HepG2 (cell line): ENCODE results near the gene ITGAV. TPM values are rescaled to one million over a fixed set of nuclear protein-coding genes. Genes with fewer than 3 reads are reported as not detected.

ENCODE experiments used
- BCL6 ChIP-seq: IDR thresholded peaks from 2 replicates; pipeline ENCODE4 v1.6.1; 2016; ENCODE audit warnings: missing genetic modification reagents, missing compliant biosample characterization
- E2F1 ChIP-seq: sonication (generic); formaldehyde crosslinking; IDR thresholded peaks from 2 replicates; pipeline ENCODE4 v1.5.0; 2020; ENCODE audit warnings: missing genetic modification reagents
- ESRRA ChIP-seq: sonication (generic); formaldehyde crosslinking; IDR thresholded peaks from 2 replicates; pipeline ENCODE4 v1.5.1; 2020; ENCODE audit warnings: mild to moderate bottlenecking, low read depth, missing genetic modification reagents
- FOXP1 ChIP-seq, 2 experiments: fragments of 450-650 bp in 1 of 2; IDR thresholded peaks; 2 replicates each; pipeline ENCODE4 v1.6.1; 2017 to 2018; ENCODE audit warnings: antibody characterized with exemption in 1 of 2
- GFI1 ChIP-seq: sonication (generic); formaldehyde crosslinking; IDR thresholded peaks from 2 replicates; pipeline ENCODE4 v1.5.0; 2020; ENCODE audit warnings: missing genetic modification reagents, mild to moderate bottlenecking, borderline replicate concordance
- HNF4G ChIP-seq, 2 experiments: sonication (generic) in 1 of 2; formaldehyde crosslinking in 1 of 2; IDR thresholded peaks; 2 replicates each; pipeline versions ENCODE4 v1.4.0 to v1.6.1; 2011 to 2020; ENCODE audit warnings: borderline replicate concordance in 2 of 2, low read depth in 2 of 2, mild to moderate bottlenecking in 2 of 2, low read length in 1 of 2, missing genetic modification reagents in 1 of 2, moderate library complexity in 1 of 2
- MIXL1 ChIP-seq: IDR thresholded peaks from 2 replicates; pipeline ENCODE4 v1.6.1; 2016
- MNT ChIP-seq: fragments of 450-650 bp; IDR thresholded peaks from 2 replicates; pipeline ENCODE4 v1.6.1; 2016
- NCOA2 ChIP-seq: sonication (generic); formaldehyde crosslinking; IDR thresholded peaks from 2 replicates; pipeline ENCODE4 v1.8.0; 2022; ENCODE audit warnings: inconsistent platforms
- NR2F6 ChIP-seq, 2 experiments: IDR thresholded peaks; 2 replicates each; pipeline ENCODE4 v1.6.1; 2016; ENCODE audit warnings: antibody characterized with exemption in 1 of 2, mild to moderate bottlenecking in 1 of 2
- RERE ChIP-seq: IDR thresholded peaks from 2 replicates; pipeline ENCODE4 v1.6.1; 2016; ENCODE audit warnings: low read depth, missing genetic modification reagents, missing compliant biosample characterization
- SOX6 ChIP-seq, 2 experiments: fragments of 450-650 bp in 1 of 2; sonication (generic) in 1 of 2; formaldehyde crosslinking in 1 of 2; IDR thresholded peaks; 2 replicates each; pipeline versions ENCODE4 v1.4.0 to v1.6.1; 2017 to 2020; ENCODE audit warnings: antibody characterized with exemption in 1 of 2, mild to moderate bottlenecking in 1 of 2, missing genetic modification reagents in 1 of 2
- TBX2 ChIP-seq: sonication (generic); formaldehyde crosslinking; IDR thresholded peaks from 2 replicates; pipeline ENCODE4 v1.5.0; 2020; ENCODE audit warnings: missing genetic modification reagents, mild to moderate bottlenecking, borderline replicate concordance
- ZKSCAN8 ChIP-seq: IDR thresholded peaks from 2 replicates; pipeline ENCODE4 v1.6.1; 2016; ENCODE audit warnings: borderline replicate concordance, missing genetic modification reagents, missing compliant biosample characterization
- ZNF12 ChIP-seq: sonication (generic); formaldehyde crosslinking; IDR thresholded peaks from 2 replicates; pipeline ENCODE4 v1.5.0; 2020; ENCODE audit warnings: missing genetic modification reagents
- ZNF317 ChIP-seq: sonication (generic); formaldehyde crosslinking; IDR thresholded peaks from 2 replicates; pipeline ENCODE4 v1.5.0; 2020; ENCODE audit warnings: mild to moderate bottlenecking, missing genetic modification reagents
- ZNF530 ChIP-seq: sonication (generic); formaldehyde crosslinking; IDR thresholded peaks from 2 replicates; pipeline ENCODE4 v1.5.0; 2020; ENCODE audit warnings: low read depth, mild to moderate bottlenecking, missing genetic modification reagents
- ZNF598 ChIP-seq: sonication (generic); formaldehyde crosslinking; IDR thresholded peaks from 2 replicates; pipeline ENCODE4 v1.5.1; 2020; ENCODE audit warnings: mild to moderate bottlenecking, missing genetic modification reagents, borderline replicate concordance
- ZNF792 ChIP-seq: IDR thresholded peaks from 2 replicates; pipeline ENCODE4 v1.6.1; 2016
- ZUFSP ChIP-seq: sonication (generic); formaldehyde crosslinking; IDR thresholded peaks from 2 replicates; pipeline ENCODE4 v1.9.0; 2021; ENCODE audit warnings: missing genetic modification reagents, mild to moderate bottlenecking, borderline replicate concordance
- polyA plus RNA-seq, 8 experiments: library from polyadenylated mRNA; depleted of rRNA in 3 of 8; stranded (reverse) in 7 of 8; unstranded in 1 of 8; fragments of >200 nt; fragmentation: Illumina TruSeq in 4 of 8; extraction: Trizol in 4 of 8; gene quantifications; 2 replicates each; pipeline versions ENCODE4 v1.2.1 to v1.2.3, GENCODE V29; 2011 to 2016; ENCODE audit warnings: low read depth in 4 of 8, missing spikeins in 1 of 8, mixed read lengths in 1 of 8; ENCODE audit not compliant: insufficient read depth in 1 of 8
- total RNA-seq, 5 experiments: library from RNA; depleted of rRNA; stranded (reverse); fragments of >200 nt; fragmentation: Illumina TruSeq; extraction: Trizol; gene quantifications; 2 replicates each; pipeline ENCODE4 v1.2.3, GENCODE V29; 2016; ENCODE audit warnings: low read depth in 1 of 5

ITGAV gene
- total and polyA plus RNA-seq, 2 of the 13 experiments (the other 11 are each of a cell fraction or from before 2014, with no cell fraction given): 59.1 to 60.4 TPM

- no peak for TF ChIP-seq ZNF598 (CRISPR knock-in tag)
- TF ChIP-seq HNF4G (IDR thresholded peaks at IDR 0.05; ENCODE audit: borderline replicate concordance, low read depth, low read length): no peak; the same call in 1 of the 2 replicates
- no peak for TF ChIP-seq HNF4G (CRISPR knock-in tag; IDR thresholded peaks at IDR 0.05; ENCODE audit: borderline replicate concordance, low read depth)
- TF ChIP-seq ESRRA (CRISPR knock-in tag): peak; percentile 97
- TF ChIP-seq NR2F6 (IDR thresholded peaks at IDR 0.05): peak; percentile 65; the same call in 1 of the 2 replicates
- TF ChIP-seq NR2F6 (CRISPR knock-in tag; IDR thresholded peaks at IDR 0.05): peak; percentile 78; the same call in 1 of the 2 replicates
- no peak for TF ChIP-seq ZKSCAN8 (CRISPR knock-in tag)
- TF ChIP-seq TBX2 (CRISPR knock-in tag): peak; percentile 68; the same call in 1 of the 2 replicates
- TF ChIP-seq GFI1 (CRISPR knock-in tag): peak; percentile 52; the same call in 1 of the 2 replicates
- TF ChIP-seq E2F1 (CRISPR knock-in tag): no peak
- 0 out of 2 replicates have a peak, but pooled peaks have one; percentile 19 for TF ChIP-seq ZNF12 (CRISPR knock-in tag)
- TF ChIP-seq SOX6 (IDR thresholded peaks at IDR 0.05): no peak
- TF ChIP-seq SOX6 (CRISPR knock-in tag; IDR thresholded peaks at IDR 0.05): peak; percentile 98
- TF ChIP-seq ZNF792 (CRISPR knock-in tag): no peak
- peak; percentile 38; the same call in 1 of the 2 replicates for TF ChIP-seq ZNF317
- TF ChIP-seq NCOA2 (CRISPR knock-in tag): peak; percentile 72; the same call in 1 of the 2 replicates
- peak; percentile 92 for TF ChIP-seq BCL6 (CRISPR knock-in tag)
- TF ChIP-seq MIXL1 (CRISPR knock-in tag): peak; percentile 66; the same call in 1 of the 2 replicates
- TF ChIP-seq ZUFSP (CRISPR knock-in tag): no peak
- TF ChIP-seq MNT: peak; percentile 2; the same call in 1 of the 2 replicates
- no peak for TF ChIP-seq FOXP1 (IDR thresholded peaks at IDR 0.05)
- TF ChIP-seq FOXP1 (CRISPR knock-in tag; IDR thresholded peaks at IDR 0.05): peak; percentile 66; the same call in 1 of the 2 replicates
- no peak for TF ChIP-seq ZNF530 (CRISPR knock-in tag)
- 0 out of 2 replicates have a peak, but pooled peaks have one; percentile 16 for TF ChIP-seq RERE (CRISPR knock-in tag)
Measured at GRCh38 chr2:186595219-186595618, 5.4 kb downstream of the ITGAV start (continued).
